Lung (tissue), 12 donors: Measurements from ENCODE around the gene S100A5. TPM values are rescaled to one million over a fixed set of nuclear protein-coding genes. Genes with fewer than 3 reads are reported as not detected.

Source experiments
- ATAC-seq: fragments of 200-7000 bp; cut with Tn5 transposase; one replicate; pipeline ENCODE4 v1.9.1; 2020; ENCODE audit warnings: moderate number of reproducible peaks; ENCODE audit not compliant: insufficient read depth, low FRiP score
- DNase-seq, 3 donors: peaks; one replicate each; pipeline ENCODE4 v3.0.0-alpha.2; 2013 to 2017
- H3K27ac ChIP-seq, 2 donors: one replicate each; pipeline ENCODE4 v1.5.1; 2013; ENCODE audit warnings: mild to moderate bottlenecking in 2 of 2, moderate library complexity in 2 of 2, control low read depth in 1 of 2, inconsistent platforms in 1 of 2, low read depth in 1 of 2, low read length in 1 of 2
- H3K27me3 ChIP-seq, 3 donors: one replicate each; pipeline ENCODE4 v1.5.1; 2013; ENCODE audit warnings: low read length in 2 of 3; ENCODE audit not compliant: control insufficient read depth in 3 of 3, insufficient read depth in 3 of 3
- H3K36me3 ChIP-seq, 4 donors: one replicate each; pipeline ENCODE4 v1.5.1; 2013; ENCODE audit warnings: low read length in 4 of 4, mild to moderate bottlenecking in 1 of 4, moderate library complexity in 1 of 4; ENCODE audit not compliant: control insufficient read depth in 4 of 4, insufficient read depth in 4 of 4
- H3K4me1 ChIP-seq, 5 donors: one replicate each; pipeline ENCODE4 v1.5.1; 2013; ENCODE audit warnings: low read length in 5 of 5, mild to moderate bottlenecking in 2 of 5, moderate library complexity in 1 of 5; ENCODE audit not compliant: control insufficient read depth in 5 of 5, insufficient read depth in 5 of 5
- H3K4me3 ChIP-seq: one replicate; pipeline ENCODE4 v1.5.1; 2013; ENCODE audit warnings: mild to moderate bottlenecking, control low read depth, moderate library complexity
- H3K9ac ChIP-seq, 2 donors: one replicate each; pipeline ENCODE4 v1.5.1; 2013; ENCODE audit warnings: low read length in 2 of 2, control low read depth in 1 of 2; ENCODE audit not compliant: insufficient read depth in 1 of 2
- H3K9me3 ChIP-seq, 4 donors: one replicate each; pipeline ENCODE4 v1.5.1; 2013; ENCODE audit warnings: low read length in 3 of 4, mild to moderate bottlenecking in 1 of 4, moderate library complexity in 1 of 4; ENCODE audit not compliant: control insufficient read depth in 4 of 4, insufficient read depth in 3 of 4
- CTCF ChIP-seq: IDR thresholded peaks from 2 replicates; pipeline ENCODE4 v1.5.1; 2012; ENCODE audit warnings: mild to moderate bottlenecking; ENCODE audit errors: control extremely low read depth, extremely low read depth
- WGBS, 2 donors: extraction: QIAGEN DNeasy Blood & Tissue Kit; methylation state at CpG; one replicate each; pipeline ENCODE4 v1.1.7; 2013; 5-methylcytosine and 5-hydroxymethylcytosine counted together
- polyA plus RNA-seq, 2 donors: library from polyadenylated mRNA; stranded (reverse); fragments of 200-250 nt; gene quantifications; one replicate each; pipeline ENCODE4 v1.2.1, GENCODE V29; 2013
- total RNA-seq, 2 donors: library from RNA; depleted of rRNA in 1 of 2; stranded (reverse); fragments of >200 nt in 1 of 2; gene quantifications; one replicate each; pipeline ENCODE4 v1.2.1, GENCODE V29; 2014 to 2021
- donor health status: control.
- donor health status: control.
- donor health status: Bipolar disorder and iron deficiency.
- donor health status: healthy.
- donor health status: DM: yes; HTN: yes; CAD: no.

S100A5 gene
- total and polyA plus RNA-seq, 4 donors: 0.31 to 0.32 (median 0.31) TPM; not detected in 1

DNA sequence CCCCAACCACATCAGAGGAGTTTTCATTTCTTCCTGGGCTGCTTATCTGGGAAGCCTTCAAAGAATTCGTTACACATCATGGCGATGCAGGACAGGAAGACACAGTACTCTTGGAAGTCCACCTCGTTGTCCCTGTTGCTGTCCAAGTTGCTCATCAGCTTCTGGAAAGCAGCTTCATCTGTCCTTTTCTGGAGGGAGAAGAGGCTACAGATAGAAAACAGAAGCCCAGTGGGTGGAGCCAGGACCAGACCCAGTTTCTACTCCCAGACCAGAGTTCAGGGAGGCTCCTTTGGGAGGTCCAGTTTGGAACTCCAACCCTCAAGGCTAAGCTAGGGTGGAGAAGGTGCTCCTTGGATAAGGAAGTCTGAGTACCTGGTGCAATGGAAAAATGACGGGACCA, 3.0 kb upstream of the S100A5 start:
- Histone ChIP-seq H3K27me3 (no peaks in the 10 kb centered on the region), H3K9me3 (no peaks in the 10 kb centered on the region), H3K27ac (peak overlapping the region in 1 of 2 donors; percentile 44), H3K4me1 (peaks cover 3 to 49% (median 17%) of the 10 kb centered on the region in 5 donors), H3K9ac (no peak overlapping the region), H3K36me3 (peaks cover 0 to 3% (median 0%) of the 10 kb centered on the region in 4 donors), H3K4me3 (no peak overlapping the region)
- TF ChIP-seq CTCF: no peak
- DNase-seq (no peak), ATAC-seq (no peak)
- WGBS, 2 donors: 85 to 89% methylated on average over 4 of the region's 4 CpGs

DNA sequence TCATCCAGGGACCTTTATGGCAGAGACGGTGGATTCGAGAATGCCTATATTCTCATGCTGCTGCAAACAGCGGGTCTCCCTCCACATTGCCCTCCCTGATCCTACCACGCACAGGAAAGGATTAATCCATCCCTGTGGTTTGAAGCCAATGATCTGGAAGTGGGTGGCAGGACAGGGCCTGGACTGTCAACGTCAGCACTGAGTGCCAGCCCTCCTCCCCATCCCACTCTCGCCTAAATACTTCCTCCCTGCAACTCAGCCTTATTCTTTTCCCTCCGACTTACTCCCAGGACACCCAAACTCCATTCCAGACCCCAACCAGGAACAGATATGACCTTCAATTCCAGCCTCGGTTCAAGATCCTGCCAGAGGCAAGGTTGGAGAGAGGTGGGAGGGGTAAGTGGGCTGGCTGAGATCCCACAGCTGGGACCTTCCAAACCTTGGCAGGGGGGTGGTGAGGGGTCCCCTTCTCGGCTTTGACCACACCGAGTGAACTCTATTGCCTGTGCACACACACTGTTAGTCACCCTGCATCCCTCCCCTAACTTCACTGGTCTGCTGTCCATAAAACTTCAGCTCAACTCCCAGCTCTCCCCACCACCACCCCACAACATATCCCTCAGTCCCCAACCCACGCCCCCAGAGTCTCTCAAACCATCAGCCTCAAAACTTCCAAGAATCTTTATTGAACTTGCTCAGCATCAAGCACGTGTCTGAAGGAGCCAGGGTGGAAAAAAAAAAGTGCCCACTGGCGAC, 2.4 kb upstream of the S100A5 start:
- WGBS, 2 donors: 79 to 82% methylated on average over 13 of the region's 13 CpGs
- no peak overlapping the region for H3K4me3 ChIP-seq
- peaks cover 0 to 3% (median 0%) of the 10 kb centered on the region in 4 donors for H3K36me3 ChIP-seq
- H3K4me1 ChIP-seq: peaks cover 3 to 43% (median 17%) of the 10 kb centered on the region in 5 donors
- DNase-seq (no peak), ATAC-seq (no peak)
- H3K27me3 ChIP-seq: no peaks in the 10 kb centered on the region
- peak overlapping the region in 1 of 2 donors; percentile 12 for H3K27ac ChIP-seq
- H3K9ac ChIP-seq: no peak overlapping the region
- H3K9me3 ChIP-seq: no peaks in the 10 kb centered on the region
- no peak for TF ChIP-seq CTCF

- Histone ChIP-seq H3K27me3 (no peaks in the 10 kb centered on the region), H3K9ac (no peak overlapping the region), H3K9me3 (no peaks in the 10 kb centered on the region), H3K4me1 (peaks cover 3 to 37% (median 14%) of the 10 kb centered on the region in 5 donors), H3K27ac (peak overlapping the region in 1 of 2 donors; percentile 17), H3K4me3 (no peak overlapping the region), H3K36me3 (peaks cover 0 to 3% (median 0%) of the 10 kb centered on the region in 4 donors)
- 69 to 78% methylated on average over 13 of the region's 13 CpGs for WGBS, 2 donors
- DNase-seq (no peak), ATAC-seq (no peak)
- no peak for TF ChIP-seq CTCF
Measured at GRCh38 chr1:153541641-153542590, 1.2 kb upstream of the S100A5 start.
